Measurements from ENCODE around the gene PPIL6. TPM values are rescaled to one million over a fixed set of nuclear protein-coding genes. Genes with fewer than 3 reads are reported as not detected.

The PPIL6 gene
- total and polyA plus RNA-seq, 2 experiments from 2014 or later, result 1.7 TPM

GRCh38 chr6:109342506-109342905 is 97.9 kb downstream of the PPIL6 start:
- no peak overlapping the region for H3K27ac Mint-ChIP-seq
- no peaks in the 10 kb centered on the region for H3F3A ChIP-seq (replicated peaks; ENCODE audit: low read depth)
- H3K9me2 ChIP-seq (ENCODE audit: insufficient read depth), result no peaks in the 10 kb centered on the region
- H3K79me2 ChIP-seq (replicated peaks; ENCODE audit: insufficient read depth), result no peaks in the 10 kb centered on the region
- H3K4me3 ChIP-seq, result no peak overlapping the region
- H2AFZ ChIP-seq, result no peak overlapping the region
- no peak for TF ChIP-seq ZNF114 (CRISPR knock-in tag; IDR thresholded peaks at IDR 0.05)
- no peak for TF ChIP-seq REST (IDR thresholded peaks at IDR 0.05; ENCODE audit: unreplicated experiment)
- TF ChIP-seq JUNB (IDR thresholded peaks at IDR 0.05; ENCODE audit: unreplicated experiment), result no peak
- no peak for TF ChIP-seq CTCF (conservative IDR thresholded peaks at IDR 0.05; ENCODE audit: low read depth in 2 of 2)
- TF ChIP-seq CREB1 (CRISPR knock-in tag; IDR thresholded peaks at IDR 0.05; ENCODE audit: low read depth), result no peak
- no peak for TF ChIP-seq NANOG (IDR thresholded peaks at IDR 0.05; ENCODE audit: borderline replicate concordance)
- H3K27me3 ChIP-seq (ENCODE audit: insufficient read depth), result no peaks in the 10 kb centered on the region
- H3K27me3 Mint-ChIP-seq (ENCODE audit: insufficient read depth, low read depth, poor library complexity), result peaks cover 7% of the 10 kb centered on the region
- H3K4me2 ChIP-seq, result no peak overlapping the region
- no peaks in the 10 kb centered on the region for H3K4me1 ChIP-seq (ENCODE audit: insufficient read depth)
- no peaks in the 10 kb centered on the region for H3K9me3 Mint-ChIP-seq
- no peak overlapping the region for H3K27ac ChIP-seq (ENCODE audit: low read depth)
- DNase-seq (ENCODE audit: low spot score) (no peak), ATAC-seq (no peak)
- H3K36me3 ChIP-seq (ENCODE audit: insufficient read depth), result no peaks in the 10 kb centered on the region
- no peaks in the 10 kb centered on the region for H4K20me1 ChIP-seq (replicated peaks; ENCODE audit: insufficient read depth)
- no peaks in the 10 kb centered on the region for H3K36me3 Mint-ChIP-seq (ENCODE audit: low read depth)
- peaks cover 9% of the 10 kb centered on the region for H3K4me1 Mint-ChIP-seq
- H3K4me3 Mint-ChIP-seq, result no peak overlapping the region

GRCh38 chr6:109340811-109341210 is 99.6 kb downstream of the PPIL6 start:
- no peaks in the 10 kb centered on the region for H3K36me3 ChIP-seq (ENCODE audit: insufficient read depth)
- no peaks in the 10 kb centered on the region for H3K79me2 ChIP-seq (replicated peaks; ENCODE audit: insufficient read depth)
- no peaks in the 10 kb centered on the region for H3F3A ChIP-seq (replicated peaks; ENCODE audit: low read depth)
- H3K4me3 ChIP-seq, result no peak overlapping the region
- ATAC-seq (no peak), DNase-seq (ENCODE audit: low spot score) (no peak)
- Mint-ChIP-seq H3K36me3 (ENCODE audit: low read depth) (no peaks in the 10 kb centered on the region), H3K27me3 (ENCODE audit: insufficient read depth, low read depth, poor library complexity) (peaks cover 5% of the 10 kb centered on the region), H3K4me1 (peaks cover 9% of the 10 kb centered on the region), H3K4me3 (no peak overlapping the region), H3K9me3 (no peaks in the 10 kb centered on the region), H3K27ac (no peak overlapping the region)
- no peaks in the 10 kb centered on the region for H3K27me3 ChIP-seq (ENCODE audit: insufficient read depth)
- H3K27ac ChIP-seq (ENCODE audit: low read depth), result no peak overlapping the region
- H3K4me2 ChIP-seq, result no peak overlapping the region
- no peaks in the 10 kb centered on the region for H4K20me1 ChIP-seq (replicated peaks; ENCODE audit: insufficient read depth)
- H2AFZ ChIP-seq, result no peak overlapping the region
- H3K4me1 ChIP-seq (ENCODE audit: insufficient read depth), result no peaks in the 10 kb centered on the region
- H3K9me2 ChIP-seq (ENCODE audit: insufficient read depth), result no peaks in the 10 kb centered on the region
- TF ChIP-seq ZNF462 (CRISPR knock-in tag; IDR thresholded peaks at IDR 0.05), result no peak
- TF ChIP-seq EZH2phosphoT487 (IDR thresholded peaks at IDR 0.05; ENCODE audit: unreplicated experiment), result no peak
- TF ChIP-seq ZNF331 (CRISPR knock-in tag; IDR thresholded peaks at IDR 0.05; ENCODE audit: low read depth), result no peak
- no peak for TF ChIP-seq POLR2AphosphoS5 (IDR thresholded peaks at IDR 0.05; ENCODE audit: low read depth)
- TF ChIP-seq NANOG (IDR thresholded peaks at IDR 0.05; ENCODE audit: borderline replicate concordance), result no peak
- no peak for TF ChIP-seq ZNF114 (CRISPR knock-in tag; IDR thresholded peaks at IDR 0.05)
- no peak for TF ChIP-seq JUNB (IDR thresholded peaks at IDR 0.05; ENCODE audit: unreplicated experiment)
- TF ChIP-seq CREB1 (CRISPR knock-in tag; IDR thresholded peaks at IDR 0.05; ENCODE audit: low read depth), result no peak
